Liver (tissue), 9 donors: ENCODE data around the gene CRYGC. TPM values are rescaled to one million over a fixed set of nuclear protein-coding genes. Genes with fewer than 3 reads are reported as not detected.
"Not testable (repeated sequence)": the region's sequence is repeated elsewhere in the genome, so short reads cannot be mapped to it uniquely, and the experiment has no call there.

ENCODE experiments used
- DNase-seq: peaks from one replicate; pipeline ENCODE4 v3.0.0-alpha.2; 2017; ENCODE audit warnings: low spot score
- H3K27ac ChIP-seq, 2 donors: one replicate each; pipeline ENCODE4 v1.7.0; 2013; ENCODE audit warnings: inconsistent platforms in 2 of 2, low read length in 2 of 2, control low read depth in 1 of 2, low read depth in 1 of 2, mild to moderate bottlenecking in 1 of 2
- H3K27me3 ChIP-seq, 4 donors: one replicate each; pipeline versions ENCODE4 v1.6.1 to v1.7.0; 2013; ENCODE audit warnings: low read length in 3 of 4, inconsistent platforms in 1 of 4, mild to moderate bottlenecking in 1 of 4, moderate library complexity in 1 of 4; ENCODE audit not compliant: control insufficient read depth in 4 of 4, insufficient read depth in 4 of 4
- H3K36me3 ChIP-seq, 4 donors: one replicate each; pipeline versions ENCODE4 v1.6.1 to v1.7.0; 2013; ENCODE audit warnings: low read length in 3 of 4, mild to moderate bottlenecking in 3 of 4, low read depth in 1 of 4, moderate library complexity in 1 of 4; ENCODE audit not compliant: control insufficient read depth in 4 of 4, insufficient read depth in 3 of 4
- H3K4me1 ChIP-seq, 4 donors: one replicate each; pipeline versions ENCODE4 v1.6.1 to v1.7.0; 2013; ENCODE audit warnings: low read length in 3 of 4, mild to moderate bottlenecking in 3 of 4, moderate library complexity in 1 of 4; ENCODE audit not compliant: control insufficient read depth in 4 of 4, insufficient read depth in 4 of 4
- H3K4me3 ChIP-seq, 3 donors: one replicate each; pipeline versions ENCODE4 v1.6.1 to v1.7.0; 2013; ENCODE audit warnings: low read length in 3 of 3, control low read depth in 1 of 3, low read depth in 1 of 3, mild to moderate bottlenecking in 1 of 3
- H3K9ac ChIP-seq, 2 donors: one replicate each; pipeline ENCODE4 v1.7.0; 2013; ENCODE audit warnings: low read length in 2 of 2, mild to moderate bottlenecking in 2 of 2, moderate library complexity in 2 of 2, control low read depth in 1 of 2, low read depth in 1 of 2
- H3K9me3 ChIP-seq, 4 donors: one replicate each; pipeline versions ENCODE4 v1.6.1 to v1.7.0; 2013; ENCODE audit warnings: low read length in 3 of 4; ENCODE audit not compliant: control insufficient read depth in 4 of 4
- CTCF ChIP-seq: fragments of 150-350 bp; IDR thresholded peaks from 2 replicates; pipeline ENCODE4 v1.5.1; 2017; ENCODE audit warnings: improper control_type of control experiment, low read depth, low read length; ENCODE audit not compliant: missing input control
- EGR1 ChIP-seq, 2 donors: IDR thresholded peaks; 2 replicates each; pipeline ENCODE4 v1.6.1; 2016 to 2018; ENCODE audit warnings: antibody characterized with exemption in 2 of 2, low read depth in 2 of 2
- GABPA ChIP-seq, 2 donors: IDR thresholded peaks in 1 of 2; conservative IDR thresholded peaks in 1 of 2; 2 replicates each; pipeline ENCODE4 v1.6.1; 2016; ENCODE audit warnings: antibody characterized with exemption in 2 of 2, mild to moderate bottlenecking in 1 of 2, moderate library complexity in 1 of 2
- HNF4A ChIP-seq, 2 donors: conservative IDR thresholded peaks; 2 replicates each; pipeline ENCODE4 v1.6.1; 2016; ENCODE audit warnings: antibody characterized with exemption in 2 of 2, mild to moderate bottlenecking in 2 of 2
- HNF4G ChIP-seq: IDR thresholded peaks from 2 replicates; pipeline ENCODE4 v1.6.1; 2016; ENCODE audit warnings: antibody characterized with exemption
- JUND ChIP-seq, 2 donors: IDR thresholded peaks; 2 replicates each; pipeline ENCODE4 v1.6.1; 2016; ENCODE audit warnings: antibody characterized with exemption in 2 of 2
- RAD21 ChIP-seq, 2 donors: IDR thresholded peaks; 2 replicates each; pipeline ENCODE4 v1.6.1; 2016; ENCODE audit warnings: antibody characterized with exemption in 2 of 2, mild to moderate bottlenecking in 2 of 2
- REST ChIP-seq: IDR thresholded peaks from 2 replicates; pipeline ENCODE4 v1.6.1; 2016; ENCODE audit warnings: antibody characterized with exemption, mild to moderate bottlenecking
- RXRA ChIP-seq, 2 donors: IDR thresholded peaks; 2 replicates each; pipeline ENCODE4 v1.6.1; 2017 to 2018; ENCODE audit warnings: antibody characterized with exemption in 2 of 2, mild to moderate bottlenecking in 1 of 2
- SP1 ChIP-seq: IDR thresholded peaks from 2 replicates; pipeline ENCODE4 v1.6.1; 2018; ENCODE audit warnings: antibody characterized with exemption, mild to moderate bottlenecking
- TAF1 ChIP-seq: conservative IDR thresholded peaks from 2 replicates; pipeline ENCODE4 v1.6.1; 2016; ENCODE audit warnings: antibody characterized with exemption, mild to moderate bottlenecking
- ZBTB33 ChIP-seq: IDR thresholded peaks from 2 replicates; pipeline ENCODE4 v1.6.1; 2016; ENCODE audit warnings: antibody characterized with exemption
- WGBS: extraction: QIAGEN DNeasy Blood & Tissue Kit; methylation state at CpG from one replicate; pipeline ENCODE4 v1.1.7; 2013; 5-methylcytosine and 5-hydroxymethylcytosine counted together
- polyA plus RNA-seq, 2 donors: library from polyadenylated mRNA; stranded (reverse) in 1 of 2; unstranded in 1 of 2; fragments of 200-250 nt in 1 of 2; fragments of >200 nt in 1 of 2; fragmentation: Nextera tagmentation in 1 of 2; extraction: Ambion mirVana in 1 of 2; gene quantifications; one replicate each; pipeline versions ENCODE4 v1.2.1 to v1.2.3, GENCODE V29; 2013 to 2015
- total RNA-seq, 2 donors: library from RNA; depleted of rRNA; stranded (reverse); fragments of >200 nt; gene quantifications; one replicate each; pipeline ENCODE4 v1.2.3, GENCODE V29; 2014
- donor health status: healthy.
- donor health status: healthy.
- donor health status: healthy.
- donor health status: healthy.
- donor health status: healthy.

Gene CRYGC
- total and polyA plus RNA-seq, 4 donors: not detected

- no peak overlapping the region for H3K9ac ChIP-seq
- WGBS: 67% methylated on average over 7 of the region's 7 CpGs
- H3K9me3 ChIP-seq: no peaks in the 10 kb centered on the region
- no peaks in the 10 kb centered on the region for H3K36me3 ChIP-seq
- H3K27me3 ChIP-seq: no peaks in the 10 kb centered on the region
- no peak overlapping the region for H3K27ac ChIP-seq
- H3K4me1 ChIP-seq: no peaks in the 10 kb centered on the region
- TF ChIP-seq HNF4A (conservative IDR thresholded peaks at IDR 0.05): no peak
- TF ChIP-seq GABPA (IDR thresholded peaks at IDR 0.05 in 1 of 2, conservative IDR thresholded peaks at IDR 0.05 in 1 of 2): no peak
- TF ChIP-seq JUND (IDR thresholded peaks at IDR 0.05): no peak
- no peak for TF ChIP-seq TAF1
- TF ChIP-seq SP1: no peak
- TF ChIP-seq REST: no peak
- no peak for TF ChIP-seq HNF4G
- DNase-seq: no peak
- no peak overlapping the region for H3K4me3 ChIP-seq
Observed at GRCh38 chr2:208112969-208113368, 16.7 kb downstream of the CRYGC start.

GRCh38 chr2:208112273-208112745 lies 17.3 kb downstream of the CRYGC start:
- WGBS: 43% methylated on average over 36 of the region's 36 CpGs
- H3K9me3 ChIP-seq, H3K4me3 ChIP-seq, H3K9ac ChIP-seq, DNase-seq, H3K27me3 ChIP-seq, H3K27ac ChIP-seq, H3K36me3 ChIP-seq, H3K4me1 ChIP-seq: not testable (repeated sequence)

- DNase-seq: no peak
- no peaks in the 10 kb centered on the region for H3K4me1 ChIP-seq
- no peak for TF ChIP-seq RXRA (IDR thresholded peaks at IDR 0.05)
- no peak for TF ChIP-seq CTCF
- no peak for TF ChIP-seq TAF1
- TF ChIP-seq JUND (IDR thresholded peaks at IDR 0.05): no peak
- no peak for TF ChIP-seq ZBTB33
- TF ChIP-seq RAD21 (IDR thresholded peaks at IDR 0.05): no peak
- TF ChIP-seq SP1: no peak
- no peak for TF ChIP-seq HNF4A (conservative IDR thresholded peaks at IDR 0.05)
- no peak for TF ChIP-seq EGR1 (IDR thresholded peaks at IDR 0.05; ENCODE audit: low read depth in 2 of 2)
- no peak for TF ChIP-seq HNF4G
- no peak for TF ChIP-seq GABPA (IDR thresholded peaks at IDR 0.05 in 1 of 2, conservative IDR thresholded peaks at IDR 0.05 in 1 of 2)
- TF ChIP-seq REST: no peak
- WGBS: 89% methylated on average over 3 of the region's 3 CpGs
- no peak overlapping the region for H3K9ac ChIP-seq
- no peaks in the 10 kb centered on the region for H3K9me3 ChIP-seq
- no peaks in the 10 kb centered on the region for H3K36me3 ChIP-seq
- no peak overlapping the region for H3K27ac ChIP-seq
- H3K4me3 ChIP-seq: no peak overlapping the region
- no peaks in the 10 kb centered on the region for H3K27me3 ChIP-seq
Observed at GRCh38 chr2:208103616-208104015, 26.0 kb downstream of the CRYGC start.
